ENCODE measurements around the gene IFI27L2.

Gene IFI27L2

DNA sequence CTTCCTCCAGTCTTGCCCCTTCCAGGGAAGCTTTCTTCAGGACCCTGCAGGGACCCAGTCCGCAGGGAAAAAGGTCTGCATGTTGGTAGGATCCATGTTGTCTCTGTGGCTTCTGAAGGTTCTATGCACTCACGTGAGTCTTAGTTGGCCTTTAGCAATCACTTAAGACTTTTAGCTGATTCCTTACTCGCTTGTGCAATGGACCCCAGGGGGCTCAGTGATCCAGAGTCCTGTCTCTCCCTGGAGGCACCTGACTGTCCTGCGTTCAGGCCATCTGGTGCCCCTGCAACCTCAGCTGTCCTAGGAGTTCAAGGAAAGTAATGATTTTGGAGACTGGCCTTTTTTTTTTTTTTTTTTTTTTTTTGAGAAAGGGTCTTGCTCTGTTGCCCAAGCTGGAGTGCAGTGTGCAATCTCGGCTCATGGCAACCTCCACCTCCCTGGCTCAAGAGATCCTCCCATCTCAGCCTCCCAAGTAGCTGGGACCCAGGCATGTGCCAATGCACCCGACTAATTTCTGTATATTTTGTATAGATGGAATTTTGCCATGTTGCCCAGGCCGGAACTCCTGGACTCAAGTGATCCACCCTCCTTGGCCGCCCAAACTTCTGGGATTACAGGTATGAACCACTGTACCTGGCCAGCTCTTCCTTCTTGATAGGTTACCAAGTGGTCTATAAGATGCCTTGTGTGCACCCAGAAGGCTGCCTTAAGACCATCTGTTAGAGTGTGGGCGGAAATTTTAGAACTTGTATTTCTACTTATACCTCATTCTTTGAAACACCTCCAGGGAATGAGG lies 4.6 kb downstream of the IFI27L2 start:
- no peak overlapping the region for H3K4me3 ChIP-seq
- no peaks in the 10 kb centered on the region for H4K20me1 ChIP-seq
- H3K27me3 ChIP-seq = no peaks in the 10 kb centered on the region
- peaks cover 18% of the 10 kb centered on the region for H3K4me1 ChIP-seq
- H3K27ac ChIP-seq = no peak overlapping the region
- peaks cover 22% of the 10 kb centered on the region for H3K9me3 ChIP-seq
- TF ChIP-seq Cebpa-rat (IDR thresholded peaks at IDR 0.05) = no peak
- peak overlapping the region; percentile 22; the same call in 1 of the 2 replicates for H3K4me2 ChIP-seq
- no peaks in the 10 kb centered on the region; the same call in 1 of the 2 replicates for H3K36me3 ChIP-seq
- H3K9ac ChIP-seq = no peak overlapping the region

DNA sequence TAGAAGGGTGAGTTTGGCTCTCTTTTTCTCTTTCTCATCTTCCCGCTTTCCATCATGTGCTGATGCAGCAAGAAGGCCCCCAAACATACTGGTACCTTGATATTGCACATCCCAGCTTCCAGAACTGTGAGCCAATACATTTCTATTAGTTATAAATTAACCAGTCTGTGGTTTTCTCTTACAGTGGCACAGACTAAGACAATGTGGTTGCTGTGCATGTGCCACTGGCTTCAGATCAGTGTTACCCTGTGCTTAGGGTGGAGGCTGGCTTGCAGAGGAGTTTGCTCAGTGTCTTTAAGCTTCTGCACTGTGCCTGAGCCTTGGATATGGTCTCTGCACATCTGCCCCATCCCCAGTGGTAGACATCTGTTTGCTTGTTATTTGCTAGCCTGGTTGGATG lies 5.5 kb downstream of the IFI27L2 start:
- no peak for TF ChIP-seq Cebpa-rat (IDR thresholded peaks at IDR 0.05)
- Histone ChIP-seq H3K36me3 (no peaks in the 10 kb centered on the region; the same call in 1 of the 2 replicates), H3K27me3 (no peaks in the 10 kb centered on the region), H3K9ac (no peak overlapping the region), H4K20me1 (no peaks in the 10 kb centered on the region), H3K4me1 (peaks cover 15% of the 10 kb centered on the region), H3K4me2 (no peak overlapping the region), H3K4me3 (no peak overlapping the region), H3K27ac (no peak overlapping the region), H3K9me3 (peaks cover 30% of the 10 kb centered on the region)

GRCh38 chr14:94123296-94123695 lies 6.1 kb downstream of the IFI27L2 start:
- Histone ChIP-seq H3K9me3 (peaks cover 30% of the 10 kb centered on the region), H3K36me3 (no peaks in the 10 kb centered on the region; the same call in 1 of the 2 replicates), H3K27ac (no peak overlapping the region), H3K4me1 (peaks cover 9% of the 10 kb centered on the region; the same call in 1 of the 2 replicates), H3K27me3 (no peaks in the 10 kb centered on the region), H4K20me1 (no peaks in the 10 kb centered on the region), H3K9ac (no peak overlapping the region), H3K4me3 (no peak overlapping the region), H3K4me2 (no peak overlapping the region)
- no peak for TF ChIP-seq Cebpa-rat (IDR thresholded peaks at IDR 0.05)

- Histone ChIP-seq H3K9me3 (peaks cover 30% of the 10 kb centered on the region), H3K4me1 (peaks cover 9% of the 10 kb centered on the region; the same call in 1 of the 2 replicates), H4K20me1 (no peaks in the 10 kb centered on the region), H3K27ac (no peak overlapping the region), H3K36me3 (no peaks in the 10 kb centered on the region; the same call in 1 of the 2 replicates), H3K9ac (no peak overlapping the region), H3K4me2 (no peak overlapping the region), H3K27me3 (no peaks in the 10 kb centered on the region), H3K4me3 (no peak overlapping the region)
- no peak for TF ChIP-seq Cebpa-rat (IDR thresholded peaks at IDR 0.05)
These were observed 7.0 kb downstream of the IFI27L2 start for GRCh38 chr14:94122438-94122837.

DNA sequence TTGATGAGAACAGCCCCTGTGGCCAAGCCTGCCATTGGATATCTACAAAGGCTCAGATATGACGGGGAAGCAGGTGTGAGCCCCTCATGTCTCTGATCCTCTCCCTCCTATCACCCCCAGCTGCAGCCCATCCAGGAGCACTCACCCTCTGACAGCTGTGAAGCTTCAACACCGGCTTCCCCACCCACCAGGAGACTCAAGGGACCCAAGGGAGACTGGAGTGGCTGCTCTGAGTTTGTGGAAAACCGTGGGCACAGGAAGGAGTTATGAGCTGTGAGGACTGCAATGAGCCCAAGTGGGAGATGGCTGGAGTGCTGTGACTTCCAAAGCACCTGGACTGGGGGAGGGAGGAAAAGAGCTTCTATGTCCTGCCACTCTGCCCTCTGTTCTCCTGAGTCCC lies 7.9 kb downstream of the IFI27L2 start:
- H3K4me3 ChIP-seq = no peak overlapping the region
- no peaks in the 10 kb centered on the region for H4K20me1 ChIP-seq
- no peak overlapping the region for H3K9ac ChIP-seq
- H3K9me3 ChIP-seq = peaks cover 30% of the 10 kb centered on the region
- H3K27me3 ChIP-seq = no peaks in the 10 kb centered on the region
- H3K4me2 ChIP-seq = no peak overlapping the region
- H3K36me3 ChIP-seq = no peaks in the 10 kb centered on the region; the same call in 1 of the 2 replicates
- TF ChIP-seq Cebpa-rat (IDR thresholded peaks at IDR 0.05) = no peak
- no peak overlapping the region for H3K27ac ChIP-seq
- peaks cover 9% of the 10 kb centered on the region; the same call in 1 of the 2 replicates for H3K4me1 ChIP-seq

DNA sequence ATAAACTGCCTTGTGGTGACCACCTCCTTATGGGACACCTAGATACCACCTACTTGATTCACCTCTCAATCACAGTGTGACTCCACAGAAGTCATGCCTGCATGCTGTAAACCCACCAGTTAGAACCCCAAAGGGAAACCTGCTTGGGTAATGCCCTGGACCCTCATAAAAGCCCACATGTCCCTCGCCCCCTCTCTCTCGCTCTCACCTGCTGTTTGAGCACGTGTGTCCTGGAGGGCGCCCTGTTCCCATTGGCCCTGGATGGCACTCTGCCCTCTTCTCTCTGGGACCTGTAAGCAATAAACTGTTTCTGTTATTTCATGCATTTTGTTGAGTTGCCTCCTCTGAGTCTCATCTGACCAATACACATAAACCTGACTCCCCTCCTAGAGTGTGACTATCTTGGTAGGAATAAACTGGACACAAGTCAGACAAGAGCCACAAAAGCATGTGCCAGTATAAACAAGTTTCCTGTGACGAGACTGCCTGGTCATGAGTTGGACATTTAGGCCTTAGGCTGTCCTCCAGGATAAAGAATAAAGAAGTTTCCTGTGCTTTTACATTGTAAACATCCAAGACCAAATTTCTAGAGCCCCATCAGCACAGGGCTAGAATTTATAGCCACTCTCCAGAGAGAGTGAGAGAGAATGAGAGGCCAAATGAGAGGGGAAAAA lies 8.6 kb downstream of the IFI27L2 start:
- H3K4me3 ChIP-seq = no peak overlapping the region
- H3K9me3 ChIP-seq = peaks cover 30% of the 10 kb centered on the region
- no peak overlapping the region for H3K27ac ChIP-seq
- no peaks in the 10 kb centered on the region for H4K20me1 ChIP-seq
- no peak overlapping the region for H3K9ac ChIP-seq
- H3K4me2 ChIP-seq = no peak overlapping the region
- H3K27me3 ChIP-seq = no peaks in the 10 kb centered on the region
- peaks cover 9% of the 10 kb centered on the region; the same call in 1 of the 2 replicates for H3K4me1 ChIP-seq
- H3K36me3 ChIP-seq = no peaks in the 10 kb centered on the region; the same call in 1 of the 2 replicates
- TF ChIP-seq Cebpa-rat (IDR thresholded peaks at IDR 0.05) = no peak

DNA sequence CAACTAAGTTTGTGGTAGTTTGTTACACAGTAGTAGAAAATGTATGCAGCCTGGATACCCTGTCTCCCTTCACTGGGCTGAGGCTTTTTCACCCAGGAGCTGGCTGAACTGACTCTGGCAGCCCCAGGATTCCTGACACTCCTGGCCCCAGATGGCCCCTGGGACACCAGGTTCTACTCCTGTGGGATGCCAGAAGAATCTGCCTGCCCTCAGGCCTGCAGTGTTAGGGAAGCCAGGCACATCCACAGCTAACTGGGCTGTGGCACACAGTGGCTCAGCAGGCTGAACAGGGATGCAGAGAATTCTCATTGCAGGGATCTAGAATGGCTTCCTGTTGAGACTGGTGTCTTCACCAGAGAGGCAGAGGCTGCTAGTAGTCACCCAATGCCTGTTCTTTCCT lies 10.3 kb downstream of the IFI27L2 start:
- H3K9ac ChIP-seq = no peak overlapping the region
- H3K36me3 ChIP-seq = no peaks in the 10 kb centered on the region
- no peaks in the 10 kb centered on the region for H4K20me1 ChIP-seq
- H3K27ac ChIP-seq = no peak overlapping the region
- no peak overlapping the region for H3K4me2 ChIP-seq
- no peaks in the 10 kb centered on the region for H3K27me3 ChIP-seq
- no peak for TF ChIP-seq Cebpa-rat (IDR thresholded peaks at IDR 0.05)
- H3K4me3 ChIP-seq = no peak overlapping the region
- peaks cover 30% of the 10 kb centered on the region for H3K9me3 ChIP-seq
- H3K4me1 ChIP-seq = 0 out of 2 replicates have a peak, but pooled peaks cover 7% of the 10 kb centered on the region

GRCh38 chr14:94117856-94118255 lies 11.5 kb downstream of the IFI27L2 start:
- Histone ChIP-seq H3K9ac (no peak overlapping the region), H3K27me3 (no peaks in the 10 kb centered on the region), H3K9me3 (peaks cover 28% of the 10 kb centered on the region), H3K4me2 (no peak overlapping the region), H3K27ac (no peak overlapping the region), H4K20me1 (no peaks in the 10 kb centered on the region), H3K36me3 (no peaks in the 10 kb centered on the region), H3K4me1 (0 out of 2 replicates have a peak, but pooled peaks cover 7% of the 10 kb centered on the region), H3K4me3 (no peak overlapping the region)
- no peak for TF ChIP-seq Cebpa-rat (IDR thresholded peaks at IDR 0.05)

GRCh38 chr14:94116701-94117100 lies 12.7 kb downstream of the IFI27L2 start:
- H3K9me3 ChIP-seq = peaks cover 24% of the 10 kb centered on the region
- no peaks in the 10 kb centered on the region for H4K20me1 ChIP-seq
- no peaks in the 10 kb centered on the region for H3K36me3 ChIP-seq
- H3K4me2 ChIP-seq = no peak overlapping the region
- H3K4me3 ChIP-seq = no peak overlapping the region
- H3K4me1 ChIP-seq = 0 out of 2 replicates have a peak, but pooled peaks cover 7% of the 10 kb centered on the region
- no peak for TF ChIP-seq Cebpa-rat (IDR thresholded peaks at IDR 0.05)
- H3K27ac ChIP-seq = no peak overlapping the region
- H3K9ac ChIP-seq = no peak overlapping the region
- H3K27me3 ChIP-seq = no peaks in the 10 kb centered on the region

DNA sequence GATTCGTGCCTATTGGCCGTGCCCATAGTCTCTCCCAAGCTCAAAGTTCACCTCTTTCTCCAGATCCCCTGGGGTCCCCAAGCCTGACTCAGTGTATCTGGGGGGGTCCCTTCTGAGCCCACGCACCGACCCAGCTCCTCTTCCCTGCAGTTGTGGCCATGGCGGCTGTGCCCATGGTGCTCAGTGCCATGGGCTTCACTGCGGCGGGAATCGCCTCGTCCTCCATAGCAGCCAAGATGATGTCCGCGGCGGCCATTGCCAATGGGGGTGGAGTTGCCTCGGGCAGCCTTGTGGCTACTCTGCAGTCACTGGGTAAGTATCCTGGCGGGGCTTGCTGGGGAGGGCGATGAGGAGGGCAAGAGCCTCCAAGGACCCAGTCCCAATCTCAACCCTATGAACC lies 13.8 kb downstream of the IFI27L2 start:
- no peak for TF ChIP-seq Cebpa-rat (IDR thresholded peaks at IDR 0.05)
- H3K9me3 ChIP-seq = peaks cover 17% of the 10 kb centered on the region
- H3K27ac ChIP-seq = no peak overlapping the region
- H4K20me1 ChIP-seq = no peaks in the 10 kb centered on the region
- H3K4me2 ChIP-seq = no peak overlapping the region
- H3K4me3 ChIP-seq = no peak overlapping the region
- 0 out of 2 replicates have a peak, but pooled peaks cover 7% of the 10 kb centered on the region for H3K4me1 ChIP-seq
- H3K27me3 ChIP-seq = no peaks in the 10 kb centered on the region
- H3K9ac ChIP-seq = no peak overlapping the region
- H3K36me3 ChIP-seq = no peaks in the 10 kb centered on the region

Data from BLaER1 (cell line).